H9 (cell line): ENCODE measurements around the gene ENTR1. TPM values are rescaled to one million over a fixed set of nuclear protein-coding genes. Genes with fewer than 3 reads are reported as not detected.

ENCODE experiments used
- DNase-seq: peaks from one replicate; pipeline ENCODE4 v3.0.0-alpha.2; 2017
- H2AFZ ChIP-seq: one replicate; pipeline ENCODE4 v1.6.1; 2013; ENCODE audit warnings: mild to moderate bottlenecking, low read length, control low read depth, moderate library complexity
- H2AK5ac ChIP-seq: 2 replicates; pipeline ENCODE4 v1.6.1; 2013; ENCODE audit warnings: low read length, control low read depth, mixed read lengths; ENCODE audit not compliant: insufficient read length
- H2BK120ac ChIP-seq: one replicate; pipeline ENCODE4 v1.6.1; 2013; ENCODE audit warnings: low read depth, mild to moderate bottlenecking, low read length, control low read depth, inconsistent platforms; ENCODE audit not compliant: poor library complexity, severe bottlenecking
- H2BK12ac ChIP-seq: 2 replicates; pipeline ENCODE4 v1.6.1; 2013; ENCODE audit warnings: low read length, control low read depth, mixed read lengths, low read depth; ENCODE audit not compliant: insufficient read length
- H2BK15ac ChIP-seq: 2 replicates; pipeline ENCODE4 v1.6.1; 2013; ENCODE audit warnings: low read depth, low read length, control low read depth
- H2BK20ac ChIP-seq: one replicate; pipeline ENCODE4 v1.6.1; 2013; ENCODE audit warnings: low read depth, mild to moderate bottlenecking, low read length, control low read depth, inconsistent platforms; ENCODE audit not compliant: poor library complexity, severe bottlenecking
- H2BK5ac ChIP-seq: 2 replicates; pipeline ENCODE4 v1.6.1; 2013; ENCODE audit warnings: low read length, control low read depth, mixed read lengths; ENCODE audit not compliant: insufficient read length
- H3K14ac ChIP-seq: 2 replicates; pipeline ENCODE4 v1.6.1; 2013; ENCODE audit warnings: low read length, control low read depth; ENCODE audit not compliant: insufficient read depth
- H3K18ac ChIP-seq: 2 replicates; pipeline ENCODE4 v1.6.1; 2013; ENCODE audit warnings: low read depth, mild to moderate bottlenecking, mixed read lengths, low read length, control low read depth; ENCODE audit not compliant: insufficient read length
- H3K23ac ChIP-seq: 2 replicates; pipeline ENCODE4 v1.6.1; 2013; ENCODE audit warnings: low read length, control low read depth, mixed read lengths, low read depth; ENCODE audit not compliant: insufficient read length
- H3K23me2 ChIP-seq: 2 replicates; pipeline ENCODE4 v1.6.1; 2013; ENCODE audit warnings: low read depth, mild to moderate bottlenecking, mixed read lengths, low read length, control low read depth; ENCODE audit not compliant: insufficient read length, poor library complexity, severe bottlenecking
- H3K27ac ChIP-seq: 2 replicates; pipeline ENCODE4 v1.5.1; 2013; ENCODE audit warnings: low read length, control low read depth, mixed read lengths, low read depth; ENCODE audit not compliant: insufficient read length
- H3K27me3 ChIP-seq: 2 replicates; pipeline ENCODE4 v1.6.1; 2013; ENCODE audit warnings: low read length, control low read depth, inconsistent platforms; ENCODE audit not compliant: insufficient read depth
- H3K4ac ChIP-seq: 2 replicates; pipeline ENCODE4 v1.6.1; 2013; ENCODE audit warnings: low read depth, mild to moderate bottlenecking, control low read depth, inconsistent platforms, low read length, moderate library complexity
- H3K4me1 ChIP-seq: 2 replicates; pipeline ENCODE4 v1.6.1; 2013; ENCODE audit warnings: low read length, control low read depth, inconsistent platforms; ENCODE audit not compliant: insufficient read depth
- H3K4me2 ChIP-seq: 2 replicates; pipeline ENCODE4 v1.6.1; 2013; ENCODE audit warnings: low read length, control low read depth, mixed read lengths; ENCODE audit not compliant: insufficient read length, insufficient read depth
- H3K56ac ChIP-seq: 2 replicates; pipeline ENCODE4 v1.6.1; 2013; ENCODE audit warnings: low read depth, mild to moderate bottlenecking, mixed read lengths, low read length, control low read depth; ENCODE audit not compliant: insufficient read length
- H3K79me1 ChIP-seq: 2 replicates; pipeline ENCODE4 v1.6.1; 2013; ENCODE audit warnings: low read depth, mild to moderate bottlenecking, moderate library complexity, low read length, control low read depth, inconsistent platforms; ENCODE audit not compliant: insufficient read depth, poor library complexity, severe bottlenecking
- H3K79me2 ChIP-seq: 2 replicates; pipeline ENCODE4 v1.6.1; 2013; ENCODE audit warnings: low read length, control low read depth, inconsistent platforms; ENCODE audit not compliant: insufficient read depth
- H3K9ac ChIP-seq: 2 replicates; pipeline ENCODE4 v1.6.1; 2013; ENCODE audit warnings: low read length, control low read depth, mixed read lengths; ENCODE audit not compliant: insufficient read length; ENCODE audit errors: extremely low read depth
- H3K9me3 ChIP-seq: one replicate; pipeline ENCODE4 v1.6.1; 2013; ENCODE audit warnings: low read depth, low read length, inconsistent platforms; ENCODE audit not compliant: control insufficient read depth
- H3T11ph ChIP-seq: one replicate; pipeline ENCODE4 v1.6.1; 2013; ENCODE audit warnings: mild to moderate bottlenecking, low read length, control low read depth, inconsistent platforms
- H4K20me1 ChIP-seq: one replicate; pipeline ENCODE4 v1.6.1; 2013; ENCODE audit not compliant: control insufficient read depth, insufficient read length, insufficient read depth
- H4K5ac ChIP-seq: 2 replicates; pipeline ENCODE4 v1.6.1; 2013; ENCODE audit warnings: low read depth, mild to moderate bottlenecking, mixed read lengths, low read length, control low read depth; ENCODE audit not compliant: insufficient read length
- H4K8ac ChIP-seq: replicated peaks from 2 replicates; pipeline ENCODE4 v1.6.1; 2013; ENCODE audit warnings: low read length, control low read depth, mixed read lengths, low read depth; ENCODE audit not compliant: insufficient read length
- H4K91ac ChIP-seq: 2 replicates; pipeline ENCODE4 v1.6.1; 2013; ENCODE audit warnings: low read depth, mild to moderate bottlenecking, moderate library complexity, mixed read lengths, low read length, control low read depth; ENCODE audit not compliant: insufficient read length
- H3K27ac Mint-ChIP-seq, 3 experiments: 2 replicates in 2 of 3; 3 replicates in 1 of 3; pipeline ENCODE4 v1.8.0; 2020 to 2021; ENCODE audit warnings: mixed read lengths in 3 of 3, mild to moderate bottlenecking in 1 of 3, moderate library complexity in 1 of 3
- H3K27me3 Mint-ChIP-seq: 2 replicates; pipeline ENCODE4 v1.8.0; 2021; ENCODE audit warnings: low read depth, mild to moderate bottlenecking, moderate library complexity, mixed read lengths
- H3K36me3 Mint-ChIP-seq, 3 experiments: 2 replicates in 2 of 3; 3 replicates in 1 of 3; pipeline ENCODE4 v1.8.0; 2020 to 2021; ENCODE audit warnings: low read depth in 3 of 3, mixed read lengths in 3 of 3; ENCODE audit not compliant: insufficient read depth in 1 of 3
- H3K4me1 Mint-ChIP-seq, 2 experiments: 2 replicates each; pipeline ENCODE4 v1.8.0; 2020; ENCODE audit warnings: mixed read lengths in 2 of 2
- H3K4me3 Mint-ChIP-seq, 2 experiments: 2 replicates in 1 of 2; 3 replicates in 1 of 2; pipeline ENCODE4 v1.8.0; 2020 to 2021; ENCODE audit warnings: mild to moderate bottlenecking in 2 of 2, mixed read lengths in 2 of 2, moderate library complexity in 1 of 2
- H3K9me3 Mint-ChIP-seq, 2 experiments: 2 replicates in 1 of 2; 3 replicates in 1 of 2; pipeline ENCODE4 v1.8.0; 2020; ENCODE audit warnings: mild to moderate bottlenecking in 2 of 2, mixed read lengths in 2 of 2, moderate library complexity in 1 of 2
- WGBS: extraction: QIAGEN DNeasy Blood & Tissue Kit; methylation state at CpG from one replicate; pipeline ENCODE4 v1.1.7; 2013; ENCODE audit warnings: missing lambda C conversion rate, low lambda C conversion rate, mixed read lengths; ENCODE audit not compliant: insufficient read length; ENCODE audit errors: extremely low coverage; 5-methylcytosine and 5-hydroxymethylcytosine counted together
- total RNA-seq: library from RNA; stranded (reverse); gene quantifications from 2 replicates; pipeline ENCODE4 v1.2.1, GENCODE V29; 2021
- TF ChIP-seq, protein P1 (sequence below): fragments of 200-600 bp; sonication (generic); conservative IDR thresholded peaks from 3 replicates; pipeline ENCODE4 v1.8.0; 2021; ENCODE audit warnings: antibody characterized with exemption, mild to moderate bottlenecking

Gene ENTR1
- total RNA-seq, 1 experiment from 2014 or later, result 108 TPM

DNA sequence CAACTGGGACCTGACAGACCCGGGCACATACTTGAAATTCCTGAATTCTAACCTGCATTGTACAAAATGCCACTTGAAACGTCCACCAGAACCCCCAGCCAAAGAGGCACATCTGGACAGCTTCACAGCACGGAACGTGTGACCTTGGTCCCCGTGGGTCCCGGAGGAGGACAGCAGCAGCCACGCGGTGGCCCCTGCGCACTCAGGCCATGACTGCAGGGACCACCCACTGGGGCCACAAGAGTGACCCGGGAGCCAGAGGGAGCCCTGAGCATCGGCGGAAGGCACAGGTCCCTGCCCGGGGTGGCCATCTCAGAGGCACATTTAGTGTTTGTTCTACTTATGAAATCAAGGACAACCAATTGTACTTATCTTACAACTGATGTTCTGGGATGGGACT is 8.3 kb downstream of the ENTR1 start:
- H3K4me1 ChIP-seq, result no peaks in the 10 kb centered on the region
- no peak overlapping the region for H3K23ac ChIP-seq
- H3K14ac ChIP-seq, result no peak overlapping the region
- no peak overlapping the region for H2AK5ac ChIP-seq
- peaks cover 10% of the 10 kb centered on the region for H3K79me1 ChIP-seq
- H3K4me2 ChIP-seq, result no peak overlapping the region
- H4K8ac ChIP-seq, result no peak overlapping the region
- H3K27ac ChIP-seq, result no peak overlapping the region
- no peak overlapping the region for H4K91ac ChIP-seq
- H2BK12ac ChIP-seq, result no peak overlapping the region
- H3K4me1 Mint-ChIP-seq, result peaks cover 11 to 12% of the 10 kb centered on the region in 2 experiments
- no peaks in the 10 kb centered on the region for H4K20me1 ChIP-seq
- no peak overlapping the region for H2BK20ac ChIP-seq
- no peak overlapping the region for H2BK15ac ChIP-seq
- H3T11ph ChIP-seq, result no peak overlapping the region
- no peaks in the 10 kb centered on the region for H3K9me3 Mint-ChIP-seq
- TF ChIP-seq, protein P1, sequence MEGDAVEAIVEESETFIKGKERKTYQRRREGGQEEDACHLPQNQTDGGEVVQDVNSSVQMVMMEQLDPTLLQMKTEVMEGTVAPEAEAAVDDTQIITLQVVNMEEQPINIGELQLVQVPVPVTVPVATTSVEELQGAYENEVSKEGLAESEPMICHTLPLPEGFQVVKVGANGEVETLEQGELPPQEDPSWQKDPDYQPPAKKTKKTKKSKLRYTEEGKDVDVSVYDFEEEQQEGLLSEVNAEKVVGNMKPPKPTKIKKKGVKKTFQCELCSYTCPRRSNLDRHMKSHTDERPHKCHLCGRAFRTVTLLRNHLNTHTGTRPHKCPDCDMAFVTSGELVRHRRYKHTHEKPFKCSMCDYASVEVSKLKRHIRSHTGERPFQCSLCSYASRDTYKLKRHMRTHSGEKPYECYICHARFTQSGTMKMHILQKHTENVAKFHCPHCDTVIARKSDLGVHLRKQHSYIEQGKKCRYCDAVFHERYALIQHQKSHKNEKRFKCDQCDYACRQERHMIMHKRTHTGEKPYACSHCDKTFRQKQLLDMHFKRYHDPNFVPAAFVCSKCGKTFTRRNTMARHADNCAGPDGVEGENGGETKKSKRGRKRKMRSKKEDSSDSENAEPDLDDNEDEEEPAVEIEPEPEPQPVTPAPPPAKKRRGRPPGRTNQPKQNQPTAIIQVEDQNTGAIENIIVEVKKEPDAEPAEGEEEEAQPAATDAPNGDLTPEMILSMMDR, result no peak
- H3K4ac ChIP-seq, result no peak overlapping the region
- H3K9me3 ChIP-seq, result no peaks in the 10 kb centered on the region
- no peak overlapping the region for H3K9ac ChIP-seq
- no peaks in the 10 kb centered on the region for H3K27me3 Mint-ChIP-seq
- H3K27me3 ChIP-seq, result no peaks in the 10 kb centered on the region
- H3K23me2 ChIP-seq, result peaks cover 6% of the 10 kb centered on the region
- peaks cover 21 to 68% (median 56%) of the 10 kb centered on the region in 3 experiments for H3K36me3 Mint-ChIP-seq
- H3K27ac Mint-ChIP-seq, result no peak overlapping the region
- peaks cover 14% of the 10 kb centered on the region; the same call in 1 of the 2 replicates for H3K79me2 ChIP-seq
- no peak overlapping the region for H3K56ac ChIP-seq
- no peak overlapping the region for H2BK5ac ChIP-seq
- no peak overlapping the region for H2AFZ ChIP-seq
- H3K4me3 Mint-ChIP-seq, result no peak overlapping the region
- no peak for DNase-seq
- WGBS, result no CpG with 5 or more reads among the region's 13 CpGs
- H2BK120ac ChIP-seq, result no peak overlapping the region
- no peak overlapping the region for H3K18ac ChIP-seq
- H4K5ac ChIP-seq, result no peak overlapping the region
